HG02938 (cell line): ENCODE measurements around the gene STK32A.
A peak's percentile ranks its signal among the peaks of the same experiment; 100 is the strongest.

Source experiments
- ATAC-seq: cut with Tn5 transposase; IDR thresholded peaks from one replicate; pipeline ENCODE4 v1.9.1; 2021; ENCODE audit warnings: mild to moderate bottlenecking, moderate library complexity; ENCODE audit not compliant: unreplicated experiment

Gene STK32A

DNA sequence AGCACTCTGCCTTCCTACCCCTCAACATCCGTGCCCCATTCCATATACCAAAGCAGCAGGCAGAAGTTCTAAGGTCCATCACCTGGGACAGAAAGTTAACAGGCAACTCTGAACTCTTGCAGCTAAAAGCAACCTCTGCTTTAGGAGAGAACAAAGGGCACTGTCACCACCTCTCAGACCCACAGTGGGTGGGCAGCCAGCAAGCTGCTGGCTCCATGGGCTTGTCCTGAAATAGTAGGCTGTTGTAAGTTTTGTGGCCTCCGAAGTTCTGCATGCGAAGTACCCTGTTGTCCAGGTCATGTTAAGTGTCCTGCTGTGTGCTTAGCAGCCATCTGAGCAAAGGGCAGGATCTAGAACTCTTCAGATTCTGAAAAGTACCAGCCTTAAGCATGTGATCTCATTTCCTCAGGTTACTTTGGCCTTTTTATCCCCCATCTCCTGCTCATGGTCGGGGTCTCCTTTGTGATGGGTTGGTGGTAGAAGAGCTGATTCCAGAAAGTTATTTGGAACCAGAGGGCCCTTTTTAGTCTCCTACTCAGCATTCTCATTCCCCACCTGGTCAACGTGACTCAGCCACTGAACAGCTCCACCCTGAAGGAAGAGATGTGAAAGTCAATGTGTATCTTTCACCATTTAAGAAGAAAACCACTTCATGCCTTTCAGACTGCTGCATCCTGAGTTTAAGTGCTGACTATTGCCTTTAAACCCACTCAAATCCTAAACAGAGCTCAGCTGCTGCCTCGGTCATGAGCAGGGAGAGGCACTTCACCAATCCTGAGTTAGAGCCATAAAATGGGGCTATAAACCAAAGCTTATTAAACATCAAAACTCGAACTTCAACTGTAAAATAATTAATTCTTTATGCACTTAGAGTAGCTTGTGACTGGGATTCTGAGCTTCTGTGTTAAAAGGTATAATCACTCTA, 153.6 kb downstream of the STK32A start:
- no peak for ATAC-seq

DNA sequence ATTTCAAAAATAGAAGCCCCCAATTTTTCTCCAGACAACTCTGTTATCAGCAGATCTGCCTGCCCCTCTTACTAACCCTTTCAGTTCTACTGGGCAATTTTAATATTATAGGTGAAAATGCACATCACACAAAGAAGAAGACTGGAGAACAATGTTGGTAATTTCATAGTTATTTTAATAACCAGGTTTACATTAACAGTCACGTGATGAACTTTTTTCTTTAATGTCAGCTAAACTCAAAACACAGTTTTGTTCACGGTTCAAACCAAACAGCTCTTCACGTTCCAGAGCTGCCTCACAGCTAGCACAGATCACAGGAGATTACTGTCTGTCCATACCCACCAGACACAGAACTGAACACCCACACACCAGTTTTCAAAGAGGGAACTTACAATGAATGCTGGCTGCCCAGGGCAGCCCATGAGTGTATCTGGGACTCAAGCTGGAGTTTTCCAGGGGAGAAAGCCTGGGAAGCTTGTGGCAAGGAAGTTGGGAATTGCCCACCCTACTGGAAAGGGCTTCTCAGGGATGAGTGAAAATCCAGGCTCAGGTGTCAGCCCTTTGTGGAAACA, 155.9 kb downstream of the STK32A start:
- ATAC-seq = no peak

- peak; percentile 97 for ATAC-seq
These were observed 157.0 kb downstream of the STK32A start for GRCh38 chr5:147391781-147392180.

DNA sequence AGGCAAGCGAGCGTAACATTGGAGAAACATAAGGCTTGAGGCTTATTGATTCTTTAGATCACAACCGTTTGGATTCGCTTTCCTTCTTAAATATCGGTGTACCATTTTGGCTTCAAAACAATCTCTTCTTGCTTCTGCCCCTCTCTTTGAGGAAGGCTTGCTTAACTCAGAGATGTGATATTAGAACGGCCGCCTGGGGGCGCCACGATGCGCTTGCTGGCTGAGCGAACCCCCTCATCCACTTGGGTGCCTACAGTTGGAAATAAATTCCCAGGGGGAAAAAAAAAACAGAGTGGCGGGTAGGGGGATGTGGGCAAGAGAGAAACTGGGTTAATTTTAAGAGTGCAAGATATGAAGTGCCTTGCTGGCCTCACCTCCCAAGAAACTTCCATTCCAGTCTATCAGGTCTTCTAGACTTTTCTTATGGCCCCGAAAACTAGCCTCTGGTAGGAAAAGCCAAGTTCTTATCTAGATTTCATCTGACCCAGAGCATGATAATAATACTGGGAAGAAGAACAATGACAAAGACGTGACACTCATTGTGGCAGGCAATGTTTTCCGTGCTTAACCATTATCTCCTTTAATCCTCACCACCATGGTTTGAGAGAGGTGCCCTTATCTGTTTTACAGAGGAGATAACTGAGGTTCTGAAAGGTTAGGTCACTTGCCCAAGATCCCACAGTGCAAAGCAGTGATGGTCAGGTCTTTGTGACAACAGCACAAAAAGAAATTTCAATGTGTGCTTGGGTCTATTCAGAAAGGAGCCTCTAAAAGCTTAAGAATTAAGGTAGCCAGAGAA, 159.2 kb downstream of the STK32A start:
- no peak for ATAC-seq

GRCh38 chr5:147396070-147396823, 161.4 kb downstream of the STK32A start:
- ATAC-seq = no peak

DNA sequence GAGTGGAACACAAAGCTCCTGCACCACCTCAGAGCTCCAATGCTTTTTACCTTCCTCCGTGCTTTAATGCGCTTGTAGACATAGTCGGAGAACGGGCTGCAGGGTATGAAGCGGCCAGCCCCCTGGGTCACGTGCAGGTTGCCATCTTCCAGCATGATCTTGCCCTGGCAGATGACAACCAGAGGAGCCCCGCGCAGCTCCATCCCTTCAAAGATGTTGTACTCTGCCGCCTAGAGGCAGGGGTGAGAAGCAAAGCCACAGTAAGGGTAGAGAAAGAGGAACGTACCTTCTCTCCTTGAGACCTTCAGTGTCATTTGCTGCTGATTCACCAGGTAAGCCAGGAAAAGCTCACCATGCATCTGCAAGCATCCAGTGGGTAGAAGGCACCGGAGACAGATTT, 162.8 kb downstream of the STK32A start:
- no peak for ATAC-seq

DNA sequence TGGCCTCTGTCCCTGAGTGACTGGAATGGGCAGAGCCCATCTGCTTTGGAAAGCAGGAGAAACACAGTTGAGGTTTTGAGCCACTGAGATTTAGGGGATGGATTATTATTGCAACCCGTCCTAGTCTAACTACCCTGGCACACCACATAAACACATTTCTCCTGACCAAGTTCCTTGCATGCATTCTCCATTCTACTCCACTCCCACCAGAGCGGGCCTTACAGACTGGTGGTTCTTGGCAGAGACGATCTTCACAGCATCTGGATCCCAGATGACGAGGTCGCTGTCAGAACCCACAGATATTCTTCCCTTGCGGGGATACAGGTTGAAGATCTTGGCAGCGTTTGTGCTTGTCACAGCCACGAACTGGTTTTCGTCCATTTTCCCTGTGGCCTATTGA, 164.0 kb downstream of the STK32A start:
- ATAC-seq = no peak

DNA sequence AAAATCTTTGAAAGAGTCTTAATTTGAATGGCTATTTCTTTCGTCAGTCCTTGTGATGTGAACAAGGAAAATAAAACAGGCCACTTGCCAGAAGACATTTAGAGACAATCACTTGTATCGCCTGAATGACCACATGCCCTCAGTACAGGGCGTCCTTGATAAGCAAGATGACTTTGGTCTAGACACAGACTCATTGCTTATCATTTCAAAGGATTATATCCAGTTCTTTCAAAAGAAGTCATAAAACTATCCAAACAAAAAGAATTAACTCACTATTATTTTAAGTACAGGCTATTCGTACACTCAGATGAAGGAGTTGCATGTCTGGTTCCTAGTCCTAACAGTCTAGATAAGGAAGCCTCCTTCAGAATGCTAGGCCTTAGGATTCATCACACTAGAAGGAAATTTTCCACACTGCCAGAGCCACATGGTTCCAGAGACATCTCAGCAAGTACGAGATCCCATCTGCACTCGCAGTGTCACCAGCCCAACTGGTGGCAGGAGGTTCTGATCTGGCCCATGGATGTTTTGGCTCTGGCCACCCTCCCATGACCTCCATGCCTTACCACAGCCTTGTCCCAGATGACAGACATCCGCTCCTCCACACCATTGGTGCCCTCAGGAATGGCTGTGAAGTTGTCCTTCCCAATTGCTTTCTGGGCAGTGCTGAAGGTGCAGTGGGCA, 165.4 kb downstream of the STK32A start:
- ATAC-seq = no peak

DNA sequence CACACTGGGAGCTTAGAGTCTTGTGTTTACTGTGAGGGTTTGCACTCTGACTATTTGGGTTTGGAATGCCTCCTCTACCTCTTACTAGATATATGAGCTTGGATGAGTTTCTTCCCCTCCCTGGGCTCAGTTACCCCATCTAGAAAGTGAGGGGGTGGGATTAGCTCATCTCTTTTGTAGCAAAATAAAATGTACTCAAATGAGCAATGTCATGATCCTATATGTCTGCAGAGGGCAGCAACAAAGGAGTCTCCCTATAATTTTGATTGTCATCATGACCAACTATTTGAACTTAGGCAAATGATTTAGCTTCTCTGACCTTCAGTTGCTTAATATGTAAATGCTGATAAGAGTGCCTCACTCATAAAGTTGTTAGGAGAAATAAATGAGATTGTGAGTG, 166.1 kb downstream of the STK32A start:
- ATAC-seq = no peak

DNA sequence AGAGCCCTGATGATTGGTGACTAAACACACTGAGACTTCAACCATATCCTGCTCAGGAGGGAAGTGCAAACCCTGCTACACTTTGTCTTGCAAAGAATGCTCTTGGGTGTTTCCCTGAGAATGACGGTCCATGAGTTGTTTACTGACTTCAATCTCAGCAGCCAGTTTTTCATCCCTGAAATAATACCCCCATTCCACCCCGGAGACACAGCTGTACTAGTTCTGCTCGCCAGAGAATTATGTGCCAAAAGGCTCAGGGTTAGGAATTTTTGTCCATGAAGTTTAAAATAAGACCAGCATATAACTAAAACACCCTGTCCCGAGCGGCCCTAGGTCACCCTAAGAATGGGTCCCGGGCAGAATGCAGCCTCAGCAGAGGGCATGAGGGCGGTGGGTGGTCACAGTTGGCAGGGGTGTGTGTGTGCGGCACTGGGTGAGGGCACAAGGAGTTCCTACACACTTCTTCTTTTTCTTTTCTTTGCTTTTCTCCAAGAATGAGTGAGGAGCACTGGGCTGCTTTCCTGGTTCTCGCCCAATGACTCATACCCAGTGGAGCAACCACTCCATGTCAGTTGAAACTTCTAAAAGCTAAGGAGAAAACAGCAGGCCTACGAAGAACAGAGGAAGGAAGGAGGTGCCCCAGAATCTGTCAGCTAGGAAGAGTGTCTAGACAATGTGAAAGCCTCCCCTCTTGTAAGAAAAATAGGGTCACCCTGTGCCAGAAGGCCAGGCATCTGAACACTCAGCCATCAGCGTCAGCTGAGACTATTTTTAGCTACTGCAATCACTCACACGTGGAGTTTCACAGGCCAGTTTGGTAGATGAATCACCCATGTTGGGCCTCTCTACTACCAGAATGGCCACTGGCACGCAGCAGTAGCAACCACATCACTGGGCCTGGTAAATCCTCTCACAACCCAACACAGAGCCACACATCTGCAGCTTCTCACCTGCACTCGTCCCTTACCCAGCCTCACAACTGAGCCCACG, 169.1 kb downstream of the STK32A start:
- peak; percentile 97 for ATAC-seq

- ATAC-seq = peak; percentile 24
These were observed 169.9 kb downstream of the STK32A start for GRCh38 chr5:147404706-147405105.

GRCh38 chr5:147406636-147407035, 171.8 kb downstream of the STK32A start:
- no peak for ATAC-seq

DNA sequence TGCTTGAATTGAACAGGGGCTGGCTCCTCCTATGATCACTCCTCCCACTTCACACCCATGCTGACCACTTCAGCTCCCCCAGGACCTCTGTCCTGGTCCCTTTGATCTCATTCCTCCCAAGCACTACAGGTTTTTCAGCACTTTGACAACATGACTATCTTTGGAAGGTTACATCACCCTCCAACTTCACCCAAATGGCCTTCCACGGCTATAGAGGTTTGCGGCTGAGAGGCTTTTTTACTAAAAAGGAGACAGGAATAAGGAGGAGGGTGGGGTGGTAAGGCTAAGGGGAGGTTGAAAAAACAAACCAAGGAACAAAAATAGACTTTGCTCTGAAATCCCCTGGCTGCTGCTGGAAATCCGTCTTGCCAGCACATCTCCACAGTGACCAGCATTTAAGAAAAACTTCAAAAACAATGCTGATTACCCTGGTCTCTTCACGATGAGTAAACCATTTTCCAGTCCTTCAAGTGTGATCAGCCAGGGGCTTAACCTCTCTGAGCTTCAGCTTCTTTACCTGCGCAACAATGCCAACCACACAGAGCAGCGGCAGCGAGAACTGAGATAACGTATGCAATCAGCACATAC, 172.4 kb downstream of the STK32A start:
- ATAC-seq = no peak

GRCh38 chr5:147408980-147409379, 174.2 kb downstream of the STK32A start:
- ATAC-seq = no peak

DNA sequence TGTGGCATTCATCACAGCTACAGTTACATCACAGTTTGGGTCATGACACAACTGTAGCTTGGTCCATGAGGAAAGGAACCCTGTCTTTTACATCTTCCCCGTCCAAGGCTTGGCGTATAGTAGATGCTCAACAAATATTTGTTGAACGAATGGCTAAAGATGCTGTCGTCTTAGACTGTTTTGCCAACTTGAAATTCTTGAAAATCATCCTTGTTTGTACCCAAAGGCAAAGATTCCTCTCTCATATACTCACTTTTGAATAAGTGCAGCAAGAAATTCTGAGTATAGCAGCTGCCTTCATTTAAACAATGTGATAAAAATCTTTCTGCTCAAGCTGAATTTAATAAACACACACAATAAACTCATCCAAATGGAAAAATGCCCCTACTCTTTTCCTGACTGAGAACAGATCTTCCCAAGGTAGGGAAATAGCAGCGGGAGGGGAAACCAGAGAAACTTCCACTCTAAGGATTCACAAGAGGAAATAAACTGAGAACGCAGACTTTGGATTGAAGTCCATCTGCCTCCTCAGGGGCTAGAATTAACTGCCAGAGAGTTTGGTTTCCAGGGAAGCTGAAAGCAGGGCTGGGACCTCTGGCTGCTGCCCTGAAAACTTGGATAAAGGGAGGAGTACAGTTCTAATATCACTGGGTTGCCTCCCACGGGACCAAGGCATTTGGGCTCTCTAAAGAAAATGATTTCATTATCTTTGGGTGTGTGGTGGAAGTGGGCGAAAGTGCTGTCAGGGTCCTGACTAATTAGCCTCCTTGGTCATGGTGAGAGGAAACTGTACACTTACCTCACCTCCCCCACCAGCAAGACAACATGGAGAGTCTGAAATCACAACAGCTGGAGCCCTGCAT, 175.9 kb downstream of the STK32A start:
- ATAC-seq = no peak

GRCh38 chr5:147411359-147412319, 176.8 kb downstream of the STK32A start:
- ATAC-seq = no peak

- ATAC-seq = no peak
These were observed 177.7 kb downstream of the STK32A start for GRCh38 chr5:147412561-147412960.
